Stimulated activated CD8-positive, alpha-beta memory T cell treated with anti-CD3 and anti-CD28 coated beads, Interleukin-2, amount 100 ng/mL, for 1 hour (primary cell): ENCODE results near the gene WDR53.
"Not testable (repeated sequence)": the region's sequence is repeated elsewhere in the genome, so short reads cannot be mapped to it uniquely, and the experiment has no call there.

Experiments used
- DNase-seq, 2 donors: peaks; one replicate each; pipeline ENCODE4 v3.0.0-alpha.2; 2020; ENCODE audit warnings: low read depth in 2 of 2

Gene WDR53

DNA sequence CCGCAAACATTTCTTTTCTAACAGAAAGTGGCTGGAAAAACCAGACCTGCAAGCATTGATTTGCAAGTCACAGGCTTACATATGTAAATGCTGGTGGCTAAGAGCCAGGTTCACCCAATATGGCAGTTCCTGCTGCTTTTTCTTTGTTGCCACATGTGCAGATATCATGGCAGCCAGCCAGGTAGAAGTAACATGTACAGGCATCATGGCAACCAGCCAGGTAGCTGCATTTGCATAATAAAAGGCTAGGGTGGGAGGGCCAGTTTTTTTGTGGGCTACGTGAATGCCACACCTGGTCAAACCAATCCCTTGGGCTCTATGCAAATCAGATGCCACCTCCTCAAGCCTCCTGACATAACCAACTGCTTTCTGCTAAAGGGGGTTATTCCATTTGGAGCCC is 50.4 kb downstream of the WDR53 start:
- no peak for DNase-seq

DNA sequence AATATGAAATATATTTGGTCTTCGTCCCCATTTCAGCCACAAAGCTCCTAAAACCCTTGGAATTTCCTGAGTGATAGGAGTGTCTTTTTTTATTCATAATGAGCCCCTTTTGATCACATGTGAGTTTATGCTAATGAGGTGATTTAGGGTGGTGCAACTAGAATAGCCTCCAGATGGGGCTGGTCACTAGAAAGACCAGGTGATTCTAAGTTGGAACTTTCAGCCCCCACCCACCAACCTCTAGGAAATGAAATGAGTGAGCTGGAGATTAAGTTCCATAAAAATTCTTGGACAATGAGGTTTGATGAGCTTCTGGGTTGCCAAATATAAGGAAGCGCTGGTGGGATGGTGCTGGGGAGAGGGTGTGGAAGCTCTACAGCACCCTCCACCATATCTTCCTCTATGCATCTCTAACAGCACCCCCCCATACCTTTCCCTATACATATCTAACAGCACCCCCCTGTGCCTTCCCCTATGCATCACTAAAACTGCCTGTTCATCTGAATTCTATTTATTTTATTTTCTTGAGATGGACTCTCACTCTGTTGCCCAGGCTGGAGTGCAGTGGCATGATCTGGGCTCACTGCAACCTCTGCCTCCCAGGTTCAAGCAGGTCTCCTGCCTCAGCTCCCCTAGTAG is 51.1 kb downstream of the WDR53 start:
- DNase-seq: no peak

DNA sequence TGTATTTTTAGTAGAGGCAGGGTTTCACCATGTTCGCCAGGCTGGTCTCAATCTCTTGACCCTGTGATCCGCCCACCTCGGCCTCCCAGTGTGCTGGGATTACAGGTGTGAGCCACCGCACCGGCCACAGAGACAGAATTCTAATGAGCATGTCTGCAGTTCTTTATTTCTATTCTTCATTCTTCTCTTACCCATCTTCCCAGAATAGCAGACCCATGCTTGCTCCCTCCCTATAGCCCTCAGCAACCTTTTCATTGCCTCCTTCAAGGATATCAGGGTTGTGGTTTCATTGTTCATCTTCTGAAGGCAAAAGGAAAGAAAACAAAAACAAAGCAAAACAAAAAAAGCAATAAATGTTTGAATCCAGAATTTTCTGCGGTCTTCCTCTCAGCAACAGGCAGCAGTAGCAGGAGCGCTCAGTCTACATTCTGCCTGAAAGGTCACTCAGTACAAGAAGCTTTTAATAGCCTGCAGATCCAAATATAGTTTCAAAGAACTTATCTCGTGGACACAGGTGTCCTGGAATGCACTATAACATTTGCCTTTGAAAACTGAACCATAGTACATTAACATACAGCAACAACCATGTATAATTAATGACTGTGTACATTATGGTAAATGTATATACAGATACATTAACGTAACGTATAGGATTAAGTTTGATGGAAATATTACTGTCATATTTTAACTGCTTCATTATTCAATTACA is 53.3 kb downstream of the WDR53 start, which contains the start of gene SMCO1:
Gene SMCO1, minus strand, starts transcription at position 434 of the 709 bp plus-strand sequence. Its CDS starts 137 bp downstream, at position 297.
- no peak for DNase-seq

DNA sequence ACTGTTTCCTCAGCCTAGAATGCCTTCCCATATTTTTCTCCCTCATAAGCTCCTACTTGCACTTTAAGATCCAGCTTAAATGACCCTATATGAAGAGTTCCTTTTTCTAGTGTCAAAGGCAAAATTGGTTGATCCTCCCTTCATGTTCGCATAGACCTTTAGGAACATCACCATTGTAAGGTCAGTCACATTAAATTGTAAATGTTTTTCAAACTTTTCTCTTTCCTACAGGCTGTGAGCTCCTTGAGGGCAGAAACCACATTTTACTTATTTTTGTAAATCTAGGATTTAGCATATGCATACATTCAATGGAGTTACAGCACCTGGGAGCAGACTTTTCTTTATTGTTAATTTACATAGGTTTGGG is 54.0 kb downstream of the WDR53 start:
- no peak for DNase-seq

DNA sequence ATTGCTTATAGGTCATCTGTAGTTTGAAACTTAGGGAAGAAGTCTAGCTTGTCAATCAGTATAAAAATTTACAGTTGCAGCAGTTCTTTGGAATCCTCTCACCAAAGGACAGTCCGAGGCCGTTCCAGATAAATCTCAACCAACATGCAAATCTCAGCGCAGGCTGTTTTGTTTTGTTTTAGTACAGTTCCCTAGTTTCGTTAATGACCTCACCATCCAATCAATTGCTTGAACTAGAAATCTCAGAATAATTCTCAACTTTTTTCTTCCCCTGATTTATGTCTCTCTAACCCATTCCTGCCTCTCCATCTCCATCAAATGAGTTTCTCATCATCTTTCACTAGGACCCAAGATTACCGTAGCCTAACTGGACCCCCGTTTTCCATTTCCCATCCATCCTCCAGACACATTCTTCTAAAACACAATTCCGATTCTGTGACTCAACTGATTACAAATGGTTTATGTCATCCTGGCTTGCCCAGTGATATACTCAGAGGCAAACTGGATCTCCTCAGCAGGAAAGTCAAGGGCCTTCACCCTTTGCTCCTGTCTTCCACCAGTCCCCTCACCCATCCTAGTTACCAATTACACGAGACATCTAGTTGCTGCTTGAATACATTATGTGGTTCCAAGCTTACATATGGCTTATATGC is 54.5 kb downstream of the WDR53 start:
- DNase-seq: no peak

DNA sequence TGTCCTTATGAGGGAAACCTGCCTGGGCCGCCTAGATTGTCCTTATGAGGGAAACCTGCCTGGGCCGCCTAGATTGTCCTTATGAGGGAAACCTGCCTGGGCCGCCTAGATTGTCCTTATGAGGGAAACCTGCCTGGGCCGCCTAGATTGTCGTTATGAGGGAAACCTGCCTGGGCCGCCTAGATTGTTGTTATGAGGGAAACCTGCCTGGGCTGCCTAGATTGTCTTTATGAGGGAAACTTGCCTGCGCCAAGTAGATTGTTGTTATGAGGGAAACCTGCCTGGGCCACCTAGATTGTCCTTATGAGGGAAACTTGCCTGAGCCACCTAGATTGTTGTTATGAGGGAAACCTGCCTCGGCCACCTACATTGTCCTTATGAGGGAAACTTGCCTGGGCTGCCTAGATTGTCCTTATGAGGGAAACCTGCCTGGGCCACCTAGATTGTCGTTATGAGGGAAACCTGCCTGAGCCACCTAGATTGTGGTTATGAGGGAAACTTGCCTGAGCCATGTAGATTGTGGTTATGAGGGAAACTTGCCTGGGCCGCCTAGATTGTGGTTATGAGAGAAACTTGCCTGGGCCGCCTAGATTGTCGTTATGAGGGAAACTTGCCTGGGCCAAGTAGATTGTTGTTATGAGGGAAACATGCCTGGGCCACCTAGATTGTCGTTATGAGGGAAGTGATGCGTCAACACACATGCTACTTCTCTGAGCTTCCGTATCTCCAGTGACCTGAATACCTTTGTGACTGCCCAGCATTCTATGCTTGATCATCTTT is 56.5 kb downstream of the WDR53 start:
- not testable (repeated sequence) for DNase-seq

DNA sequence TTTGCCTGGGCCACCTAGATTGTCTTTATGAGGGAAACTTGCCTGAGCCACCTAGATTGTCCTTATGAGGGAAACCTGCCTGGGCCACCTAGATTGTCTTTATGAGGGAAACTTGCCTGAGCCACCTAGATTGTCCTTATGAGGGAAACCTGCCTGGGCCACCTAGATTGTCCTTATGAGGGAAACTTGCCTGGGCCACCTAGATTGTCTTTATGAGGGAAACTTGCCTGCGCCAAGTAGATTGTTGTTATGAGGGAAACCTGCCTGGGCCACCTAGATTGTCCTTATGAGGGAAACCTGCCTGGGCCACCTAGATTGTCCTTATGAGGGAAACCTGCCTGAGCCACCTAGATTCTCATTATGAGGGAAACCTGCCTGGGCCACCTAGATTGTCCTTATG is 57.2 kb downstream of the WDR53 start:
- not testable (repeated sequence) for DNase-seq

DNA sequence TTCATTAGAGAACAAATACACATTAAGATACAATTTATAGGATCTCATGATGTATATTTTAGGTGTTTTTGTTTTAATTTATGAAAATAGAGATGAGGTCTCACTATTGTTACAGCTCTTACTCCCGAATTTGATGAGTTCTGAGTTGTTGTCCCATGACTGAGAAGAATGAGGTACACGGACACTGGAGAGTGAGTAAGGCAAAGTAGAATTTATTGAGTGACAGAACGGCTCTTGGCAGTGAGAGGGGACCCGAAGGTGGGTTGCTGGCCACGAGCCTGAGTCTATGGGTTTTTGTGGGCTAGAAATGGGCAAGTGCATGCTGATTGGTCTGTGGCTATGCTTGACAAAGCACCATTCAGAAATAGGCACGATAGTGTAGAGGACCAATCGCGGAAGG is 61.7 kb downstream of the WDR53 start:
- DNase-seq: no peak

DNA sequence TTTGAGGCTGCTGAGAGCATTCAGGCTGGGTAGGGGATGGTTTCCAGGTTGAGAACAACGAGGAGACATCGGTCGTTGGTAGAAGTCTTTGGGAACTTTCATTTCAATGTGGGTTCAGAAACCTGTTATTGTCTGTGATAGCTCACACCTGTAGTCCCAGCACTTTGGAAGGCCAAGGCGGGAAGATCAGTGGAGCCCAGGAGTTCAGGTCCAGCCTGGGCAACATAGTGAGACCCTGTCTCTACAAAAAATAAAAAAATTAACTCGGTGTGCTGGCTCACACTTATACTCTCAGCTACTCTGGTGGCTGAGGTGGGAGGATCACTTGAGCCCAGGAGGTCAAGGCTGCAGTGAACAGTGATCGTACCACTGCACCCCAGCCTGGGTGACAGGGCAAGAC is 63.8 kb downstream of the WDR53 start:
- no peak for DNase-seq
